ENCODE measurements around the gene GRB10. TPM values are rescaled to one million over a fixed set of nuclear protein-coding genes. Genes with fewer than 3 reads are reported as not detected.

Gene GRB10
- total and polyA plus RNA-seq, 2 of the 8 experiments (the other 6 are each of a cell fraction or from before 2014, with no cell fraction given), result 35.7 to 97.0 TPM

DNA sequence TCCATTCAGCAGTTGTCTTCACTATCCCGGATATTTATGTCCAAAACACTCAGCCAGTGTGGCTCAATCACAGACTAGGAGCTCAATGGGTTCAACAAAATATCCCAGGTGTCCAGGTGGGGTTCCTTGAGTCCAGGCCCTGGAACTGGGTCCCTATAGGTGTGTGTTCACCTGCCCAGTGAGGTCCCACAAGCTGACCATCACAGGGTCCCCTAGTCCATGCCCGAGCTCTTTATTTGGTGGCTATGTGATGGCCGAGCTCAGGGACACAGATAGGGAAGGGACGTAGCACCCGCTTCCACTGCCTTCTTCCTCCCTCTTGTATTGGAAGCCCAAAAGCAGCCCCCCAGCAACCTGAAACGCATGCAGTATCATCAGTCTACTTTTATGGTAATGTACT is 138.6 kb downstream of the GRB10 start:
- CTCF ChIA-PET (ENCODE audit: partially characterized antibody), result interaction anchor here (1.0 to 1.9 kb wide), 3 partner anchors 9 to 15 kb away, joined by 4 to 12 read pairs (median 5); no protein-coding TSS in a partner anchor

More for the DNA sequence above, 138.6 kb downstream of the GRB10 start:
- Histone ChIP-seq H3K79me1 (ENCODE audit: low read depth, low read length) (peaks cover 4% of the 10 kb centered on the region; the same call in 1 of the 2 replicates), H3K36me3 (ENCODE audit: control insufficient read depth in 2 of 4, insufficient read depth in 4 of 4, low read length in 3 of 4) (no peaks in the 10 kb centered on the region; a peak in 2 of 8 replicates), H3K79me2 (ENCODE audit: control insufficient read depth in 1 of 2, insufficient read depth in 2 of 2, low read length in 2 of 2) (peaks cover 3 to 26% of the 10 kb centered on the region in 2 experiments), H3K4me1 (replicated peaks in 1 of 4; ENCODE audit: control insufficient read depth in 3 of 4, insufficient read depth in 4 of 4, low read length in 3 of 4) (peaks cover 0 to 6% (median 1%) of the 10 kb centered on the region in 4 experiments; a peak in 2 of 7 replicates), H2BK15ac (ENCODE audit: low read length) (no peak overlapping the region), H3K4me3 (ENCODE audit: extremely low read depth in 1 of 4, insufficient read depth in 2 of 4, low read depth in 3 of 4, low read length in 4 of 4) (no peak overlapping the region), H3K9me3 (ENCODE audit: insufficient read depth in 2 of 2, low read depth in 1 of 2, low read length in 1 of 2) (no peaks in the 10 kb centered on the region), H3K4ac (replicated peaks; ENCODE audit: insufficient read length, low read depth, low read length) (no peak overlapping the region), H3K27ac (ENCODE audit: low read depth, low read length) (no peak overlapping the region), H3K4me2 (ENCODE audit: insufficient read depth in 1 of 2, low read depth in 2 of 2, low read length in 2 of 2) (no peak overlapping the region), H2BK120ac (replicated peaks; ENCODE audit: low read depth, low read length) (no peak overlapping the region), H4K91ac (replicated peaks; ENCODE audit: insufficient read length, low read length) (no peak overlapping the region), H3K56ac (replicated peaks; ENCODE audit: insufficient read length, low read depth, low read length) (no peak overlapping the region), H2AFZ (ENCODE audit: low read length) (no peak overlapping the region), H4K20me1 (replicated peaks in 1 of 2; ENCODE audit: control insufficient read depth in 1 of 2, insufficient read depth in 2 of 2, low read length in 2 of 2) (peaks cover 0 to 6% of the 10 kb centered on the region in 2 experiments), H2BK12ac (ENCODE audit: low read depth, low read length) (no peak overlapping the region), H3K18ac (ENCODE audit: extremely low read depth, low read length) (no peak overlapping the region), H3K23me2 (ENCODE audit: low read depth, low read length) (no peaks in the 10 kb centered on the region), H2BK5ac (ENCODE audit: low read depth, low read length) (no peak overlapping the region), H4K8ac (ENCODE audit: extremely low read depth, insufficient read depth, low read length) (no peak overlapping the region), H3K27me3 (replicated peaks in 1 of 4; ENCODE audit: control insufficient read depth in 3 of 4, extremely low read depth in 1 of 4, insufficient read depth in 3 of 4, low read length in 3 of 4) (no peaks in the 10 kb centered on the region), H2AK5ac (ENCODE audit: low read depth, low read length) (no peak overlapping the region), H3K14ac (ENCODE audit: insufficient read length) (no peak overlapping the region), H3K23ac (ENCODE audit: insufficient read length) (no peak overlapping the region), H3K9ac (replicated peaks in 1 of 4; ENCODE audit: extremely low read depth in 1 of 4, low read depth in 3 of 4, low read length in 3 of 4) (no peak overlapping the region), H4K5ac (ENCODE audit: insufficient read length, low read depth, low read length) (no peak overlapping the region), H2BK20ac (ENCODE audit: low read length) (no peak overlapping the region)
- FAIRE-seq (no peak), DNase-seq (ENCODE audit: low read depth in 1 of 2, low spot score in 2 of 2) (no peak)
- POLR2A ChIA-PET (ENCODE audit: partially characterized antibody), result no interaction called here
- TF ChIP-seq EGR1 (IDR thresholded peaks at IDR 0.05; ENCODE audit: borderline replicate concordance, low read depth, low read length) (no peak), BCL11A (IDR thresholded peaks at IDR 0.05; ENCODE audit: low read depth in 2 of 2, low read length in 2 of 2) (no peak)
- 77% methylated on average over 6 of the region's 6 CpGs; no CpG with 5 or more reads in 1 of the 2 experiments for WGBS, 2 experiments (ENCODE audit: extremely low coverage in 1 of 2, insufficient coverage in 1 of 2, insufficient read length in 1 of 2, insufficient replicate concordance in 2 of 2, low coverage in 1 of 2, low lambda C conversion rate in 2 of 2, missing lambda C conversion rate in 1 of 2)

Measured in H1 (cell line).